Lower leg skin (tissue), 4 donors: ENCODE measurements around the gene HLA-F. TPM values are rescaled to one million over a fixed set of nuclear protein-coding genes. Genes with fewer than 3 reads are reported as not detected.

ENCODE experiments used
- DNase-seq, 2 donors: peaks; one replicate each; pipeline ENCODE4 v3.0.0-alpha.2; 2019; ENCODE audit warnings: low spot score in 2 of 2
- H3K4me3 ChIP-seq: fragments of 200-600 bp; sonication (generic); 2 replicates; pipeline ENCODE4 v1.5.1; 2017; ENCODE audit warnings: mild to moderate bottlenecking, low read depth; ENCODE audit not compliant: poor library complexity, severe bottlenecking
- POLR2A ChIP-seq, 2 donors: fragments of 450-650 bp; IDR thresholded peaks; one replicate each; pipeline ENCODE4 v1.6.1; 2016 to 2017; ENCODE audit warnings: antibody characterized with exemption in 2 of 2, mild to moderate bottlenecking in 1 of 2, moderate library complexity in 1 of 2
- WGBS, 2 donors: methylation state at CpG; one replicate each; pipeline ENCODE4 v1.1.5; 2018; 5-methylcytosine and 5-hydroxymethylcytosine counted together
- intact Hi-C: fragments of 100-400 bp; cut with DNase I; formaldehyde crosslinking; loops from one replicate; pipeline ENCODE4 v1.15.0; 2023; ENCODE audit warnings: low total_unique reads
- total RNA-seq, 4 donors: library from RNA; depleted of rRNA; stranded (reverse); fragments of >200 nt; gene quantifications; one replicate each; pipeline ENCODE4 v1.1.0, GENCODE V29; 2016
- TF ChIP-seq, protein P1 (sequence below), 3 donors: fragments of 450-650 bp; IDR thresholded peaks; one replicate each; pipeline ENCODE4 v1.5.1; 2016; ENCODE audit warnings: antibody characterized with exemption in 3 of 3, mild to moderate bottlenecking in 3 of 3, moderate library complexity in 2 of 3

The HLA-F gene
- total RNA-seq, 4 donors from 2014 or later: 65.9 to 97.8 (median 92.9) TPM

DNA sequence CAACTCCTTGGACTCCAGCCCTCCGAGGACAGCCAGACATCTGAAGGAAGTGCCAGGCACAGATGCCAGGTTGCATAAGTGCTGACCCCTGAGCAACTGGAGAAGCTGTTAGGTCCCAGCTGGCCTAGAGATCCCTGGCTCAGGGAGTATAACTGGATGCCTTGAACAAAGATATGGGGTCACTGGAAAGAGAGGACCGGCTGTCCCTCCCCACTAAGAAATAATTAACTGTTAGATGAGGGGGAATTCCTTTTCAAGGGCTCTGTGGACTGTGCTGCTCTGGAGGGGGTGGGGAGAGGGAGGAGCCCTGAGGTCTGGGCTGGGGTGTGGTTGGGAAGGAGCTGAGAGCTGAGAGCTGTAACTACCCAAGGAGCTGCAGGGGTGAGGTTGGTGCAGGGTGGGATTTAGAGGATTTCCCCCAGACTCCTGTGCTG is 39.6 kb downstream of the HLA-F start:
- WGBS, 2 donors: 25 to 42% methylated on average over 2 of the region's 2 CpGs
- H3K4me3 ChIP-seq: no peak overlapping the region
- TF ChIP-seq POLR2A (IDR thresholded peaks at IDR 0.05): no peak
- TF ChIP-seq, protein P1, sequence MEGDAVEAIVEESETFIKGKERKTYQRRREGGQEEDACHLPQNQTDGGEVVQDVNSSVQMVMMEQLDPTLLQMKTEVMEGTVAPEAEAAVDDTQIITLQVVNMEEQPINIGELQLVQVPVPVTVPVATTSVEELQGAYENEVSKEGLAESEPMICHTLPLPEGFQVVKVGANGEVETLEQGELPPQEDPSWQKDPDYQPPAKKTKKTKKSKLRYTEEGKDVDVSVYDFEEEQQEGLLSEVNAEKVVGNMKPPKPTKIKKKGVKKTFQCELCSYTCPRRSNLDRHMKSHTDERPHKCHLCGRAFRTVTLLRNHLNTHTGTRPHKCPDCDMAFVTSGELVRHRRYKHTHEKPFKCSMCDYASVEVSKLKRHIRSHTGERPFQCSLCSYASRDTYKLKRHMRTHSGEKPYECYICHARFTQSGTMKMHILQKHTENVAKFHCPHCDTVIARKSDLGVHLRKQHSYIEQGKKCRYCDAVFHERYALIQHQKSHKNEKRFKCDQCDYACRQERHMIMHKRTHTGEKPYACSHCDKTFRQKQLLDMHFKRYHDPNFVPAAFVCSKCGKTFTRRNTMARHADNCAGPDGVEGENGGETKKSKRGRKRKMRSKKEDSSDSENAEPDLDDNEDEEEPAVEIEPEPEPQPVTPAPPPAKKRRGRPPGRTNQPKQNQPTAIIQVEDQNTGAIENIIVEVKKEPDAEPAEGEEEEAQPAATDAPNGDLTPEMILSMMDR (IDR thresholded peaks at IDR 0.05): no peak
- intact Hi-C loops: no loop called here
- DNase-seq: no peak

DNA sequence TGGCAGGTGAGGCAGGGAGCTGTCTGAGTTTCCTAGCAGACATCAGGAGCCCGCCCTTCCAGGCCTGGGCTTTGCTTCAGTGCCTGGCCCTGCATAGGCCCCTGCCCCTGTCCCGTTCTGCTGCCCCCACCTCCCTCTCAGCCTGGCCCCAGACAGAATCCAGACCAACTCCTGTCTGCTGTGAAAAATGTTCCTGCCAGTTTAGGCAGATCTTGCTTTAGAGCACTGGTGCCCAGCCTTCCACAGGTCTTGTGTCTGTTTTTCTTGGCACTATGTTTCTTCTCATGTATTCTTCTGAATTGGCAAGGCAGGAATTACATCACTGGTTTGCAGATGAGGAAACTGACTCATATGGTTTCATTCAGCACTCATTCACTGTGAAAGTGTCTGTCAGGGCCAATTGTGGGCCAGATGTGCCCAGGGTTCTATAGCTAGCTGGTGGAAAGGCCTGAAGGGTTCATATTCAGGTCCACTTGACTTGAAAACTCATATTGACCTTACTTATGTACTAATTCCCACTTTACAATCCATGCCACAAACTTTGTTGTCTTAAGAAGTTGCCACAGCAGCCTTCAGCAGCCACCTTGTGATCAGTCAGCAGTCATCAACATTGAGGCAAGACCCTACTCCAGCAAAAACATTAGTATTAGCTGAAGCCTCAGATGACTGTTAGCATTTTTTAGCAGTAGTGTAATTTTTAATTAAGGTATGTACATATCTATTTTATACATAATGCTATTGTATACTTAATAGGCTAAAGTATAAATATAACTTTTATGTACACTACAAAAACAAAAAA is 40.5 kb downstream of the HLA-F start:
- intact Hi-C loops: no loop called here
- no peak overlapping the region for H3K4me3 ChIP-seq
- no peak for TF ChIP-seq POLR2A (IDR thresholded peaks at IDR 0.05)
- TF ChIP-seq, protein P1 (IDR thresholded peaks at IDR 0.05): no peak
- WGBS, 2 donors: 35 to 67% methylated on average over 2 of the region's 2 CpGs
- DNase-seq: no peak

DNA sequence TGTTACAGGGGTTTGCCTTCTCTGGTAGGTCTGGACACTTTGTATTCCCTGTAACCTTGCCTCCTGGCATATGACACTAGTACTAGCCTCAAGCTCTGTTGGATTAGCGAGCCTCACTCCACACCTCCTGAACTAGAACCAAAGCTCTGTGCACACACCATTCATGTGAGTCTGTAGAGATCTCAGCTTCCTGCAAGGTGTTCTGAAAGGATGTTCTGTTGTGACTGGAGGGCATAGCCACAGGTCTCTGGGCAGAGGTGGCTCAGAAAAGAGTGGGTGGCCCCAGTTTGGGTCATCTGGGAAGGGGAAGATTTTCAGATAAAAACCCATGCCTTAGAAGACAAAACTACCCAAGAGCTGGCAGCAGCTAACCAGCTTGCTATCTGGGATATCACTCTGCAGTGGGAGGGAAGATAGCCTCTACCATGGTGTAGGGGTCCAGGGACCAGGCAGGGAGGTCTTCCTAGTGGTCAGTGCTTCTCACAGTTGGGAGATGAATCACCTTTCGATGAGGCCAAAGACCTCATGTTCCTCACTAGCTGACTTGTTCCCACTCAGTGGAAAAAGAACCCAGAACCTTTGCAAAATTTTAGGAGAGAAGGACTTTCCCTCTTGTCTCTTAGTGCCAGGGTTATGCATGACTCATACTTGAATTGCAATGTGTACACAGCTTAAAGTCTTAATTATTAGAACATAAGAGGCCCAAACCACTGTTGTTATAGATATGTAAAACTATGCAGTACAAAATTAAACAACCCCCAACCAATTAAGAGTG is 41.4 kb downstream of the HLA-F start:
- no peak overlapping the region for H3K4me3 ChIP-seq
- 81 to 89% methylated on average over 2 of the region's 2 CpGs for WGBS, 2 donors
- TF ChIP-seq, protein P1 (IDR thresholded peaks at IDR 0.05): no peak
- no peak for TF ChIP-seq POLR2A (IDR thresholded peaks at IDR 0.05)
- no peak for DNase-seq
- intact Hi-C loops: no loop called here

DNA sequence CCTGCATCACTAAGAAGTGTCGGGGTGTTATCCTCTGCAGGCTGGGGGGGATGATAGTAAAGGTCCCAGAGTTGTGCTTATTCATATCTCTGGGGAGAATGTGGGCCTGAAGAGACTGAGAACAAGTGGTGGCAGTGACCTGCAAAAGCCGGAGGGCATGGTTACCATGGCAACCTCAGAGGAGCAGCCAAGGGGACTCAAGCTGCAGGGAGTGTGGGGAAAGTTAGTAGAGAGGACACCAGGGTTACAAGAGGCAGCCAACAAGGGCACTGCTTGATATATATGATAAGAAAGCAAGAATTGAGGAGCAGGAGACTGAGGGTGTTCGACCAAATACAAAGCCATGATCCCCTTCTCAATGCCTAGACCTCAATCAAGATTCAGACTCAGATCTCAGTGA is 46.1 kb downstream of the HLA-F start:
- intact Hi-C loops: no loop called here
- WGBS, 2 donors: 80 to 83% methylated on average over 3 of the region's 3 CpGs
- no peak for TF ChIP-seq POLR2A (IDR thresholded peaks at IDR 0.05)
- TF ChIP-seq, protein P1 (IDR thresholded peaks at IDR 0.05): no peak
- H3K4me3 ChIP-seq: no peak overlapping the region
- DNase-seq: no peak

DNA sequence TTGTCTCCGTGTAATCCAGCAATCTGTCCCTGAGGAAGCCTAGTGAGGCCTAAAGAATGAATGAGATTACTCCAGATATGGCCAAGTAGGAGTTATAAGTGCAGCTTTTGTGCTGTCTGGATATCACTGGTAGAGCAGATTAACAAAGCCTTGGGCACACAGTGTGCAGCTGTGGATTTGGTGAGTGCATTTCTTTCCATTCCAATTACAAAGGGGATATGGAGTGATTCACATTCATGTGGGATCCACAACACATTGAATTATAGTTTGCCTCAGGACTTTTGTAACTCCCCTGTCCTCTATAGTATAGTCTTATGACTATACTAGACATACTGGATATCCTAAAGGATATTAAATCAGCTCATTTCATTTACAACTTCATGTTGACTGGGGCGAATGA is 47.1 kb downstream of the HLA-F start:
- no peak overlapping the region for H3K4me3 ChIP-seq
- WGBS, 2 donors: 81 to 82% methylated on average over 2 of the region's 2 CpGs
- intact Hi-C loops: no loop called here
- no peak for DNase-seq
- TF ChIP-seq, protein P1 (IDR thresholded peaks at IDR 0.05): no peak
- TF ChIP-seq POLR2A (IDR thresholded peaks at IDR 0.05): no peak
